GM12891 (cell line): ENCODE measurements around the gene ADARB1.

ENCODE experiments used
- POLR2AphosphoS5 ChIP-seq: IDR thresholded peaks from 2 replicates; pipeline ENCODE4 v1.6.1; 2011; ENCODE audit warnings: low read depth, low read length, control low read depth
- SPI1 ChIP-seq: IDR thresholded peaks from 2 replicates; pipeline ENCODE4 v1.6.1; 2011; ENCODE audit warnings: low read depth, low read length, control low read depth
- TAF1 ChIP-seq: IDR thresholded peaks from 2 replicates; pipeline ENCODE4 v1.6.1; 2011; ENCODE audit warnings: low read depth, low read length, control low read depth

DNA sequence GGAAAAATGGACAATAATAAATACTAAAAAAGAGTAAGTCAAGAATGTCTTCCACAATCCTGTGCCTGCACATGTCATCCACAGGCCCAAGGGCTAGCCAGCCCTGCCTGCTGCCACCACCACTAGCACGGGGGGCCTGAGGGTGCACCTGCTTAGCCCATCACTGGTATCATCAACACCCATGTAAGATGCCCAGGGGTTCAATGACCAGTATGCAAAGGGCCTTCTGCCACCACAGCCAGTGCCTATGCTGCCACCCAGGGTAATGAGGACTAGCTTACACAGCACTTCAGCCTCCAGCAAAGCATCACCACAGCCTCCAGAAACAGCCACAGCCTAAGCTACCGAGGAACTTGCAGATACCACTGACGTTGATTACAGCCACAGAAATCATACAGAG lies 167.0 kb downstream of the ADARB1 start:
- TF ChIP-seq TAF1 (no peak), POLR2AphosphoS5 (no peak), SPI1 (no peak)
